Bone marrow (tissue), 2 donors: ENCODE data around the gene MCTP1.

Source experiments
- DNase-seq, 2 donors: peaks; one replicate each; lab custom pipeline; 2025; lab: John Stamatoyannopoulos, UW

Gene MCTP1

DNA sequence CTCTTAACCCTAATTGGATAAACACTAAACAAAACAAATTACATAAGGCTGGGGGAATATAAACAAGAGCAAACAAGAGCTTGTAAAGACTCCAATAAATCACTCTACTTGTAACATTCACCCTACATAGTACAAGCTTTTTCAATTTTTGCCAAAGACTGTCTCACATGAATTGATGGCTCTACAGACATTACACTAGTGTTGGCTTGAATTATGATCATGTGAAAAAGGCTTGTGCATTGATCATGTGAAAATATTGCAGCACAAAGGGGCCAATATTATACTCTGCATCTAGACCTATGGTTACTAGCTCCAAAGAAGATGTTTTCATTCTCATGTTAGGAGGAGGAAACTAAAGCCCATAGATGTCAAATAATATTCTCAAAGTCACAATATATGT lies 212.6 kb downstream of the MCTP1 start:
- no peak for DNase-seq

- no peak for DNase-seq
Observed at GRCh38 chr5:95070866-95071265, 214.0 kb downstream of the MCTP1 start.

DNA sequence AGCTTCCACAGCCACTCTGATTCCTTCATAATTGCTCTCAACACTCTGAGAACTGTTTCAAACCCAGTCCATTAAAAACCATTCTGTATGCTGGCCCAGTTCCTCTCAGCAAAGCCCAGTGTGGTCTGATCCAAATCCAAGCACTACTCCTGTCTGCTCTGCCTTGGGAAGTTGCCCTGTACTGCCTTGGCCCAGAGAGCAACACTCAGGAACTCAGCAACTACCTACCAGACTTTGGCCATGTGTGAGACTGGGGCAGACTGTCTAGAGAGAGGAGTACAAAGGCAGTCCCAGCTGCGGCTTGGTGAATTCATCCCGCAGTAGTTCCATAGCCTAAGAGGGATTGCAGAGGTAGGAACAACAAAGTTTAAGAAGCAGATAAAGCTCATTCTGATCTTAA lies 214.4 kb downstream of the MCTP1 start:
- DNase-seq, result no peak

DNA sequence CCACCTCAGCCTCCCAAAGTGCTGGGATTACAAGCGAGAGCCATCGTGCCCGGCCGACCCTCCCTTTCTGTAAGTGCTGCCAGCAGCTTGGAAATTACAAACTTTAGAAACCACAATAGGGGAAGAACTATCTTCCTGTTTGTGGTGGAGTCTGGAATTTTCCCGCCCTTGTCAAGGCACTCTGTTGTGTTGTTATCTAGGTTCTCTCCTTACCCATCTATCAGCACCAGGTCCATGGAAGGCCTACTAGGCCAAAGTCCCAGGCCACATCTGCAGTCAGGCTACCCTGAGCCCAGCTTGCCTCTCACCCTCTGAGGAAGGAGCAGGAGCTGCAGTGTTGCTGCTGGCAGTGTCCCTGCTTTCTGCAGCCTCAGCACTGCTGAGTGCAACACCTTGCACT lies 214.9 kb downstream of the MCTP1 start:
- DNase-seq, result no peak

GRCh38 chr5:95069021-95069420 lies 215.9 kb downstream of the MCTP1 start:
- no peak for DNase-seq

DNA sequence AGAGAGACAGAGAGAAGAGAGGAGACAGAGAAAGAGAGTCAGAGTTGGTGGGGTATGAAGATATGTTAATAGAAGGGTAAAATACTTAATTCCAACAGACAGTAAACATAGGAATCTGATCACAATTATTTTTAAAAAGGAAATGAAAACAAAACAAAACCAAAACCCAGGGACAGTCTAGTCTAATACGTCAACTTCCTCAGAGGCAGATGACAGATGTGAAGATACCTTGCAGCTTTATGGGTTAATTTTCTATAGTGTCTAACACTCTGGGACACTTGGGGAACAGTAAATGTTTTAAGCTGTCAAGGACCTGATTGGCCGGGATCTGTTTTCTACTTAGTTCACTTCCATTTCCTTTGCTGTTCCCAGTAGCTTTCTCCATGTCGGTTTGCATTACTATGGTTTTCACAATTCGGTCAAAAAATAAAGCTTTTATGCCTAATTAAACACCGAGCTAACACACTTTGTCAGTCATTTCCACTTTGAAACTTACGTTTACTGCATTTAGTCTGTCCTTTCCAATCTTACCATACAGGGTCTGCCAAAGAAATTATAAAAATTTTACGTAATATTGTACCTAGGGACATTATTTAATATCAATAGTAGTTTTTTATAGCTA lies 216.5 kb downstream of the MCTP1 start:
- peak in 1 of 2 donors; percentile 33 for DNase-seq

DNA sequence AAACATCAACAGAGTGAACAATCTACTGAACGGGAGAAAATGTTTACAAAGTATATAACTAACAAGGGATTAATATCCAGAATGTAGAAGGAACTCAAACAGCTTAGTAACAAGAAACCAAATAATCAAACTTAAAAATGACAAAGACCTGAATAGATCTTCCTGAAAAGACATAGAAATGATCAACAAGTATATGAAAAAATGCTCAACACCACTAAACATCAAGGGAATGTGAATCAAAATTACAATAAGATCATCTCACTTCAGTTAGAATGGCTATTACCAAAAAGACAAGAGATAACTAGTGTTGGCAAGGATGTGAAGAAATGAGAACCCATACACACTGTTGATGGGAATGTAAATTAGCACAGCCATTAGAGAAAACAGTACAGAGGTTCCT lies 218.8 kb downstream of the MCTP1 start:
- DNase-seq, result no peak

GRCh38 chr5:95063492-95063891 lies 221.4 kb downstream of the MCTP1 start:
- no peak for DNase-seq

GRCh38 chr5:95060098-95060497 lies 224.8 kb downstream of the MCTP1 start:
- no peak for DNase-seq

GRCh38 chr5:95059636-95060035 lies 225.3 kb downstream of the MCTP1 start:
- no peak for DNase-seq

DNA sequence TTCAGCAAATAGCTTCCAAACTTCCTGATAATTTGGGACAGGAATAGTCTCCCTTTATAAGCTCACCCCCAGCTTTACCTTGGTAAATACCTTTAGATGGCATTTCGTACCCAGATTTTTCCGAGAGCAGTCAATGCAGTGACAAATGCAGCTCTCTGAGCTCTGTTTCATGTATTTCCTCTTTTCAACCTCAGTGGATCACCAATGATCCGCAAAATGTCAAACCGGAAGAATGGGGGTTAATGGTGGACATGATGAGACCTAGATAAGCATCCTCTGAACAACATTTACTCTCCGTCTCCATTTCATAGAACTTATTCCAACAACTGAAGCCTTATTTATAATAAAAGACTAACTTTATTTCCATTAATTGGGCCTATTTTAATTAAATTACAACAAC lies 227.3 kb downstream of the MCTP1 start:
- peak in 1 of 2 donors; percentile 56 for DNase-seq

DNA sequence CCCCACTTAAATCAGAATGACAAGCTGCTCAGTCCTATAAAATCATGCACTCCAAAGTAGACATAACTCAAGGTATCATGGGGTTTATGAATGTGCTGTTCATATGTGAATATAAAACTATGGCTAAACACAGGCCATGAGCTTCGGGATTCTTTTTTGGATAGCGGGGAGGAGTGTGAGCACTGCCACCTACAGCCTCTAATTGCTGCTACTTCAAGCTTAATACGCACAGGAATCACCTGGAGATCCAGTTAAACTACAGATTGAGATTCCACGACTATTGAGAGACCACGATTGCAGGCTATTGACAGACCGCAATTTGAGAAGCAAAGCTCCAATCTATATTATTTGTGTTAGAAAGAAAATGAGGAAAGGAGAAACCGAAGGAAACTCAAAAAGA lies 231.6 kb downstream of the MCTP1 start:
- DNase-seq, result no peak

GRCh38 chr5:95050708-95051107 lies 234.2 kb downstream of the MCTP1 start:
- no peak for DNase-seq

- peak in 1 of 2 donors; percentile 77 for DNase-seq
Observed at GRCh38 chr5:95048628-95049027, 236.3 kb downstream of the MCTP1 start.

- DNase-seq, result no peak
Observed at GRCh38 chr5:95045181-95045965, 239.5 kb downstream of the MCTP1 start.

- no peak for DNase-seq
Observed at GRCh38 chr5:95044096-95044495, 240.8 kb downstream of the MCTP1 start.

GRCh38 chr5:95043648-95044047 lies 241.2 kb downstream of the MCTP1 start:
- DNase-seq, result no peak

GRCh38 chr5:95043234-95043633 lies 241.7 kb downstream of the MCTP1 start:
- peak in 1 of 2 donors; percentile 16 for DNase-seq

DNA sequence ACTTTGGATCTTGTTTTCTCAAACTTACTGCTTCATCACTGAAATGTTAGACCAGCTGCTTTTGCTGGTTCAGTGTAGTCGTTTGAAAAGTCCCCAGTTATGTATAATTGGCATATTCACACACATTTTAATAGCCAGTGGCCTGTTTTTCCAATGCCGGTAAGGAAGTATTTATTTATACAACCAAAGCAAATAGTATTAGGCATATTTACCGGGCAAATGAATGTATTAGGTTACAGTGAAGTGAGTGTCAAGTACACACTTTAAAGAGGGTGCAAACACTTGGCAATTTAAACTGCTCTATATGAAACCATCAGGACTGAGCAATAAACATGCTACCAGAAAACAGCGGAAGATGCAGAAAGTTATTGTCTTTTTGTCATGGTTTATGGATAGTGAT lies 242.9 kb downstream of the MCTP1 start:
- no peak for DNase-seq

GRCh38 chr5:95035891-95036685 lies 248.8 kb downstream of the MCTP1 start:
- DNase-seq, result no peak

DNA sequence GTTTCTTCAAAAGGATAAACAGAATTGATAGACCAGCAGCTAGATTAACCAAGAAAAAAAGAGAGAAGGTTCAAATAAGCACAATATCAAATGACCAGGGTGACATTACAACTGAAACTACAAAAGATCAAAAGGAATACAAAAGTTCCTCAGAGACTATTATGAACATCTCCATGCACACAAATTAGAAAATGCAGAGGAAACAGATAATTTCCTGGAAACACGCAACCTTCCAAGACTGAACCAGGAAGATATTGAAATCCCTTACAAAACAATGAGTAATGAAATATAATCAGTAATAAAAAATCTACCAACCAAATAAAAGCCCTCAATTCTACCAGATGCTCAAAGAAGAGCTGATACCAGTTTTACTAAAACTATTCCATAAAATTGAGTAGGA lies 252.1 kb downstream of the MCTP1 start:
- DNase-seq, result no peak

GRCh38 chr5:95029569-95030366 lies 255.1 kb downstream of the MCTP1 start:
- no peak for DNase-seq
